ENCODE measurements around the gene CAGE1.
A peak's percentile ranks its signal among the peaks of the same experiment; 100 is the strongest.
"Not testable (repeated sequence)": the region's sequence is repeated elsewhere in the genome, so short reads cannot be mapped to it uniquely, and the experiment has no call there.

Gene CAGE1

DNA sequence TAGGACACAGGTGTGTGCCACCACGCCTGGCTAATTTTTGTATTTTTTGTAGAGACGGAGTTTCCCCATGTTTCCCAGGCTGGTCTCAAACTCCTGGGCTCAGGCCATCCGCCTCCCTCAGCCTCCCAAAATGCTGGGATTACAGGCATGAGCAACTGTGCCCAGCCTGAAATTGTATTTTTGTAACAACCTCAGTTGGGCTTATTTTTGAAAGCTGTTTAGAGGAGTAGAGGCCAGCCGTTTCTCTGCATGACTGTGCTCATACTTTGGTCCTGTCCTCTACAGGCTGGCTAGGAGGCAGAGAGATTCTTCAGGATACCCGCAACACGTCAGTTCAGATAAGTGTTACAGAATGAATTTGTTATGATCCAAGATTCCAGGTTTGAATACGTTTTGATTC is 22.1 kb downstream of the CAGE1 start:
- TF ChIP-seq, protein P1, sequence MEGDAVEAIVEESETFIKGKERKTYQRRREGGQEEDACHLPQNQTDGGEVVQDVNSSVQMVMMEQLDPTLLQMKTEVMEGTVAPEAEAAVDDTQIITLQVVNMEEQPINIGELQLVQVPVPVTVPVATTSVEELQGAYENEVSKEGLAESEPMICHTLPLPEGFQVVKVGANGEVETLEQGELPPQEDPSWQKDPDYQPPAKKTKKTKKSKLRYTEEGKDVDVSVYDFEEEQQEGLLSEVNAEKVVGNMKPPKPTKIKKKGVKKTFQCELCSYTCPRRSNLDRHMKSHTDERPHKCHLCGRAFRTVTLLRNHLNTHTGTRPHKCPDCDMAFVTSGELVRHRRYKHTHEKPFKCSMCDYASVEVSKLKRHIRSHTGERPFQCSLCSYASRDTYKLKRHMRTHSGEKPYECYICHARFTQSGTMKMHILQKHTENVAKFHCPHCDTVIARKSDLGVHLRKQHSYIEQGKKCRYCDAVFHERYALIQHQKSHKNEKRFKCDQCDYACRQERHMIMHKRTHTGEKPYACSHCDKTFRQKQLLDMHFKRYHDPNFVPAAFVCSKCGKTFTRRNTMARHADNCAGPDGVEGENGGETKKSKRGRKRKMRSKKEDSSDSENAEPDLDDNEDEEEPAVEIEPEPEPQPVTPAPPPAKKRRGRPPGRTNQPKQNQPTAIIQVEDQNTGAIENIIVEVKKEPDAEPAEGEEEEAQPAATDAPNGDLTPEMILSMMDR (IDR thresholded peaks at IDR 0.05; ENCODE audit: low read depth, low read length), result no peak
- Histone ChIP-seq H3K4me1 (no peaks in the 10 kb centered on the region), H3K9me3 (no peaks in the 10 kb centered on the region), H3K4me3 (ENCODE audit: low read depth, low read length) (no peak overlapping the region), H3K27me3 (peaks cover 4% of the 10 kb centered on the region; the same call in 1 of the 2 replicates), H3K36me3 (no peaks in the 10 kb centered on the region)
- DNase-seq, result no peak

DNA sequence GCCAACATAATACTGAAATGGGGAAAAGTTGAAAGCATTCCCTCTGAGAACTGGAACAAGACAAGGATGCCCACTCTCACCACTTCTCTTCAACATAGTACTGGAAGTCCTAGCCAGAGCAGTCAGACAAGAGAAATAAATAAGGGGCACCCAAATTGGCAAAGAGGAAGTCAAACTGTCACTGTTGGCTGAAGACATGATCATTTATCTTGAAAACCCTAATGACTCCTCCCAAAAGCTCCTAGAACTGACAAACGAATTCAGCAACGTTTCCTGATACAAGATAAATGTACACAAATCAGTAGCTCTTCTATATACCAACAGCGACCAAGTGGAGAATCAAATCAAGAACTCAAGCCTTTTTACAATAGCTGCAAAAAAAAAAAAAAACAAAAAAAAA is 37.6 kb downstream of the CAGE1 start:
- not testable (repeated sequence) for H3K4me3 ChIP-seq (ENCODE audit: low read depth, low read length); H3K27me3 ChIP-seq

DNA sequence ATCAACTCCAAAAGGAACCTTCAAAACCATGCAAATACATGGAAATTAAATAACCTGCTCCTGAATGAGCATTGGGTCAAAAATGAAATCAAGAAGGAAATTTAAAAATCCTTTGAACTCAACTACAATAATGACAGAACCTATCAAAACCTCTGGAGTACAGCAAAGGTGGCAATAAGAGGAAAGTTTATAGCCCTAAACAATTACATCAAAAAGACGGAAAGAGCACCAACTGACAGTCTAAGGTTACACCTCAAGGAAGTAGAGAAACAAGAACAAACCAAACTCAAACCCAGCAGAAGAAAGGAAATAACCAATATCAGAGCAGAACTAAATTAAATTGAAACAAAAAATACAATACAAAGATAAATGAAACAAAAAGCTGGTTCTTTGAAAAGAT is 39.0 kb downstream of the CAGE1 start:
- H3K4me3 ChIP-seq (ENCODE audit: low read depth, low read length); H3K27me3 ChIP-seq; H3K36me3 ChIP-seq: not testable (repeated sequence)

More for the DNA sequence above, 37.6 kb downstream of the CAGE1 start:
- H3K36me3 ChIP-seq, H3K4me1 ChIP-seq, H3K9me3 ChIP-seq, DNase-seq: not testable (repeated sequence)

DNA sequence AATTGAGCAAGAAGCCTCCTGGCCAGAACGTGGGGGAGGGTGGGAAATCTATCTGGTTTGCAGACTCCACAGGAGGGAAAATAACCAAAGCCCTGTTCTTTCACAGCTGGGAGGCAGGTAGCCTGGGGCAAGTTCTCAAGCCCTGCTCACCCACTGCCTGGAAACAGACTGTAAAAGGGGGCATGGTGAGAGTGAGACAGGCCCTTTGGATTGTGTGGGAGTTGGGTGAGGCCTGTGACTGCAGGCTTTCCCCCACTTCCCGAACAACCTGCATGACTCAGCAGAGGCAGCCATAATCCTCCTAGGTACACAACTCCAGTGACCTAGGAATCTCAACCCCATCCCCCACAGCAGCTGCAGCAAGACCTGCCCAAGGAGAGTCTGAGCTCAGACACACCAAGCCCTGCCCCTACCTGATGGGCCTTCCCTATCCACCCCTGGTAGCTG is 42.0 kb downstream of the CAGE1 start:
- not testable (repeated sequence) for H3K9me3 ChIP-seq; H3K36me3 ChIP-seq; H3K4me3 ChIP-seq (ENCODE audit: low read depth, low read length); H3K4me1 ChIP-seq; H3K27me3 ChIP-seq
- DNase-seq, result peak; percentile 15

More for the DNA sequence above, 39.0 kb downstream of the CAGE1 start:
- DNase-seq, H3K4me1 ChIP-seq, H3K9me3 ChIP-seq: not testable (repeated sequence)

DNA sequence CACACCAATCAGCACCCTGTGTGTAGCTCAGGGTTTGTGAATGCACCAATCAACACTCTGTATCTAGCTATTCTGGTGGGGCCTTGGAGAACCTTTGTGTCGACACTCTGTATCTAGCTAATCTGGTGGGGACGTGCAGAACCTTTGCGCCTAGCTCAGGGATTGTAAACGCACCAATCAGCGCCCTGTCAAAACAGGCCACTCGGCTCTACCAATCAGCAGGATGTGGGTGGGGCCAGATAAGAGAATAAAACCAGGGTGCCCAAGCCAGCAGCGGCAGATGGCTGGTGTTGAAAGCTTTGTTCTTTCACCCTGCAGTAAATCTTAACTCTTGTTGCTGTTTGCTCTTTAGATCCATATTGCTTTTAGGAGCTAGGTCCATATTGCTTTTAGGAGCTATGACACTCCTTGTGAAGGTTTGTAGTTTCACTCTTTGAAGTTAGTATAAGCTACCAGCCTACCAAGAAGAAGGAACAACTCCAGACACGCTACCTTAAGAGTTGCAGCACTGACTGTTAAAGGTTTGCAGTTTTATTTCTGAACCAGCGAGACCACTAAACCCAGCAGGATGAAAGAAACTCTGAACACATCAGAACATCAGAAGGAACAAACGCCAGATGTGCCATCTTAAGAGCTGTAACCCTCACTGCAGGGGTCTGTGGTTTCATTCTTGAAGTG is 44.6 kb downstream of the CAGE1 start:
- H3K9me3 ChIP-seq, result not testable (repeated sequence)

DNA sequence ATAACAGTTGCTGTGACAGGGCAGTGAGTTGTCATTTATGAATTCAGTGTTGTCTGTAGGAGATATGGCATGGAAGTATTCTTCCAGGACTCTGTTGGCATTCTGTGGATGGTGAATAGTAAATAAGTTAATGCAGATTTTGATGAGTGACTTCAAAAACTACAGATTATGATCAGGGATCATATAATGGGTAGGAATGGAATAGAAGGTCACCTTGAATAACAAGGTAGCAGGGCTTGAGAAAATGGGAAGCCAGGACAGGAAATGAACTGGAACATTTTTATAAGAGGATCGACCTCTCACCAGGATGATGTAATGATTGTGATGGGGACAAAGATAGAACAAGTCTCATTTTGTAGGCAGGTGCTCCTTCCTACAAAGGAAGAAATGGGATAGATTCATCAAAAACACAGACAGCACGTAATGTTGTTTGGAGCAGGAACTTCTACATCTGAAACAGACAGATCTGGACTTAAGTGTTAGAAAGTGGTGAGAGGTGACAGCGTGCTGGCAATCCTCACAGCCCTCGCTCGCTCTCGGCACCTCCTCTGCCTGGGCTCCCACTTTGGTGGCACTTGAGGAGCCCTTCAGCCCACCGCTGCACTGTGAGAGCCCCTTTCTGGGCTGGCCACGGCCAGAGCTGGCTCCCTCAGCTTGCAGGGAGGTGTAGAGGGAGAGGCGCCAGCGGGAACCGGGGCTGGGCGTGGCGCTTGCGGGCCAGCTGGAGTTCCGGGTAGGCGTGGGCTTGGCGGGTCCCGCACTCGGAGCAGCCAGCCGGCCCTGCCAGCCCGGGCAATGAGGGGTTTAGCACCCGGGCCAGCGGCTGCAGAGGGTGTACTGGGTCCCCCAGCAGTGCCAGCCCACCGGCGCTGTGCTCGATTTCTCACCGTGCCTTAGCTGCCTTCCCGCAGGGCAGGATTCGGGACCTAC is 45.7 kb downstream of the CAGE1 start:
- no peak overlapping the region for H3K4me3 ChIP-seq (ENCODE audit: low read depth, low read length)
- TF ChIP-seq, protein P1 (IDR thresholded peaks at IDR 0.05; ENCODE audit: low read depth, low read length), result no peak
- DNase-seq, result no peak
- H3K4me1 ChIP-seq, result peaks cover 10% of the 10 kb centered on the region
- no peaks in the 10 kb centered on the region for H3K36me3 ChIP-seq
- no peaks in the 10 kb centered on the region for H3K9me3 ChIP-seq
- H3K27me3 ChIP-seq, result no peaks in the 10 kb centered on the region

More for the DNA sequence above, 44.6 kb downstream of the CAGE1 start:
- not testable (repeated sequence) for DNase-seq; H3K36me3 ChIP-seq; H3K27me3 ChIP-seq; H3K4me1 ChIP-seq; H3K4me3 ChIP-seq (ENCODE audit: low read depth, low read length)

DNA sequence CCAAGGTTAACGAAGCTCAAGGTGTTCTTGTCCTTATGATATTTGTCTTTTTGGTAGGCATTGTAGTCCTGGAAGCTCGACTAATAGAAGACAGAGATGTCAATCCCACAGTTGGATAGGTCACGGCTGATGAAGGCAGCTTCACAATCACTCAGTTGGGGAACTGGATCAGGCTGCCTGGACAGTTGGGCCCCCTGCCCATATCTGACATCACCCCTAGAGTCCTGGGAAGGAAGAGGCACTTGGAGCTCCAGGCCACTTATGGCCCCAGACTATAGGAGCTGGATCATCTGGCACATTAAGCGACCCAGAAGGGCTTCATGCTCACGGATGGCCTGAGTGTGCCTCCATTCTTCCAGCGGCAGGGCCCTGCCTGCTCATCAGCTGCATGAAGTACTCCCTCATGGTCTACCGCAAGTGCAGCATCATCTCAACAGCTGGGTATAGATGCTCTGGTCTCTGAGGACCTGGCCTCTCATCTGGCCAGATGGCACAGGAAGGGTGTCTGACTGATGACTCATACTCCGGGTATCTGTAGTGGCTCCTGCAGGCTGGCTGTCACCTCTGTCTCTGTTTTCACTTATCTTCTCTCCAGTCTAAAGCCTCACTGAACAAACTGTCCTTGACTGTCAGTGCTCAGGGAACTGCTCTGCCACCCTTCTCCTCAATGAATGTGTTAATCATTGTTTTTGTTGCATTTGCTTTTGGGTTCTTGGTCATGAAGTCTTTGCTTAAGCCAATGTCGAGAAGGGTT is 47.4 kb downstream of the CAGE1 start:
- Histone ChIP-seq H3K9me3 (no peaks in the 10 kb centered on the region), H3K36me3 (no peaks in the 10 kb centered on the region), H3K4me1 (peaks cover 10% of the 10 kb centered on the region), H3K4me3 (ENCODE audit: low read depth, low read length) (no peak overlapping the region), H3K27me3 (no peaks in the 10 kb centered on the region)
- peak; percentile 85 for DNase-seq
- TF ChIP-seq, protein P1 (IDR thresholded peaks at IDR 0.05; ENCODE audit: low read depth, low read length), result no peak
